Stimulated activated CD4-positive, alpha-beta T cell treated with anti-CD3 and anti-CD28 coated beads, Interleukin-15, amount 100 ng/mL, for 24 hours (primary cell): Measurements from ENCODE around the gene ARMH4.
A peak's percentile ranks its signal among the peaks of the same experiment; 100 is the strongest.

Source experiments
- DNase-seq: peaks from one replicate; pipeline ENCODE4 v3.0.0-alpha.2; 2020

ARMH4 gene

GRCh38 chr14:58098507-58098906, 53.5 kb downstream of the ARMH4 start:
- no peak for DNase-seq

GRCh38 chr14:58096731-58097130, 55.3 kb downstream of the ARMH4 start:
- DNase-seq, result no peak

GRCh38 chr14:58091883-58092630, 60.0 kb downstream of the ARMH4 start:
- DNase-seq, result no peak

GRCh38 chr14:58089612-58090011, 62.4 kb downstream of the ARMH4 start:
- no peak for DNase-seq

- no peak for DNase-seq
Observed at GRCh38 chr14:58088961-58089360, 63.1 kb downstream of the ARMH4 start.

GRCh38 chr14:58085877-58086276, 66.1 kb downstream of the ARMH4 start:
- no peak for DNase-seq

GRCh38 chr14:58082491-58083098, 69.4 kb downstream of the ARMH4 start:
- DNase-seq, result no peak

GRCh38 chr14:58082011-58082410, 70.0 kb downstream of the ARMH4 start:
- DNase-seq, result no peak

GRCh38 chr14:58078471-58078870, 73.5 kb downstream of the ARMH4 start:
- no peak for DNase-seq

GRCh38 chr14:58078068-58078467, 73.9 kb downstream of the ARMH4 start:
- no peak for DNase-seq

GRCh38 chr14:58077621-58078020, 74.4 kb downstream of the ARMH4 start:
- DNase-seq, result no peak

GRCh38 chr14:58073516-58073915, 78.5 kb downstream of the ARMH4 start:
- no peak for DNase-seq

- peak; percentile 55 for DNase-seq
Observed at GRCh38 chr14:58072288-58073071, 79.5 kb downstream of the ARMH4 start.

- no peak for DNase-seq
Observed at GRCh38 chr14:58071341-58071740, 80.7 kb downstream of the ARMH4 start.

- no peak for DNase-seq
Observed at GRCh38 chr14:58068306-58068705, 83.7 kb downstream of the ARMH4 start.

GRCh38 chr14:58066115-58066514, 85.9 kb downstream of the ARMH4 start:
- no peak for DNase-seq

GRCh38 chr14:58061581-58061980, 90.4 kb downstream of the ARMH4 start:
- DNase-seq, result no peak

- no peak for DNase-seq
Observed at GRCh38 chr14:58060898-58061297, 91.1 kb downstream of the ARMH4 start.

- no peak for DNase-seq
Observed at GRCh38 chr14:58060077-58060476, 91.9 kb downstream of the ARMH4 start.

GRCh38 chr14:58059126-58059525, 92.9 kb downstream of the ARMH4 start:
- no peak for DNase-seq

- no peak for DNase-seq
Observed at GRCh38 chr14:58055497-58056010, 96.5 kb downstream of the ARMH4 start.

GRCh38 chr14:58054100-58054499, 97.9 kb downstream of the ARMH4 start:
- no peak for DNase-seq

GRCh38 chr14:58048219-58048618, 103.8 kb downstream of the ARMH4 start:
- no peak for DNase-seq

- DNase-seq, result no peak
Observed at GRCh38 chr14:58027904-58028303, 124.1 kb downstream of the ARMH4 start.
